ENCODE results near the gene THOC6.

Gene THOC6

DNA sequence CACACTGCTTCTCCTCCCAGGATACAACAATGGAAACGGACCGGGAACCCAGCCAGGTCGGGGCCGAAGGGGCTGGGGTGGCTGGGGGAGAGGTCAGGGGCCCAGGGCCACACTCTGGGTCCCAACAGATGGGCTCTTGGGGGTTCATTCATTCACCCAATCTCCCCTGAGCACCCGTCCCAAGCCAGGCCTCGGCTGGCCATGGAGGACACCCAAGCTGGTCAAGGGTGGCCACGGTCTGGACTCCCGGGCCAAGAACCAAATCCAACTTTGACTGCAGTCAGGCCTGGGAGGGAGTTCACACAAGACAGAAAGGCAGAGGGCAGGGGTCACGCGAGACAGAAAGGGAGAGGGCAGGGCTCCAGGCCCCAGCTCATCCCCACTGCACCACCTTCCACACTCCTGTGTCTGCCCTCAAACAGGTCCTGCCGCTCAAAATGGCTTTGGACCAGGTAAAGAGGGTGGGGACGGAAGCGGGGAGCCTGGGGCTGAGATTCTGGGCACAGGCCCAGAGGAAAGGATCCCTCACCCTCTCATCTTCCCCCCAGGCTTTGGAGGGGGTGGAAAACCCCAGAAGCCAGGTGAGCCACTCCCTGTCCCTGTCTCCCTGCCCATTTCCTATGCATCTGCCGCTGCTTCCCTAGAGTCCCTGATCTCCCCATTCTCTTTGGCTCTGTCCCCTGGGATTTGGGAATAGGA, 31.3 kb upstream of the THOC6 start:
- no peak for DNase-seq

DNA sequence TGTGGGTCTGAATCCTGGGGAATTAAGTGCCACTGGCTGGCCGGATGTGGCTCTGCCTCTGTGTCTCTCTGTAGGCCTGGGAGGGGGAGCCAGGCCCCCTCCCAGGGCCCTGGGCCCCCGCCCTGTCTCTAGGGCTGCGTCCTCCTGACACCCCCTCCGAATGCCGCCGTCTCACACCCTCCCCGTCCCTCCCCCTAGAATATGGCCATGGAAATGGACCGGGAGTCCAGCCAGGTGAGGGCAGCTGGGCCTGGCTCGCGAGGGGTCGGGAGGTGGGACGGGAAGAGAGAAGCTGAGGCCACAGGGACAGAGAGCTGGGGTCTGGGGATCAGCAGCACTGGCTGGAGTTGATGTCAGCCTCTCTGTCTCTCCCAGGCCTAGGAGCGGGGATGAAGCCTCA, 27.5 kb upstream of the THOC6 start:
- DNase-seq = no peak

DNA sequence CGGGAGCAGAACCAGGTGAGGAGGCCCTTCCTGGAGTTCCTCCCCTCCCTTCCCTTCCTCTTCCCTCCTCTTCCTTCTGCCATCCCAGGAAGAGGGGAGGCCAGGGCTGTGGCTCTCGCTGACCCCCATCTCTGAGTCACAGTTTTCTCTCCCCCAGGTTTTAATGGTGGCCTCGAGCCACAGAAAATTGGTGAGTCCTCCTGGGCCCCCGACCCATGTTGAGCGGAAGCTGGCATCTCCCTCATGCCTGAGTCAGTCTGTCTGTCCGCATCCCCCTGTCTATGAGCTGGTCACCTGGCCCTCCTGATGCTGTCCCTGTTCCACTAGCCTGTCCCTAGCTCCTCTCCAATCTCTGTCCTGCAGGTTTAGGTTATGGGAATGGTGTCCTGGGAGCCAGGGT, 23.9 kb upstream of the THOC6 start:
- DNase-seq = no peak

DNA sequence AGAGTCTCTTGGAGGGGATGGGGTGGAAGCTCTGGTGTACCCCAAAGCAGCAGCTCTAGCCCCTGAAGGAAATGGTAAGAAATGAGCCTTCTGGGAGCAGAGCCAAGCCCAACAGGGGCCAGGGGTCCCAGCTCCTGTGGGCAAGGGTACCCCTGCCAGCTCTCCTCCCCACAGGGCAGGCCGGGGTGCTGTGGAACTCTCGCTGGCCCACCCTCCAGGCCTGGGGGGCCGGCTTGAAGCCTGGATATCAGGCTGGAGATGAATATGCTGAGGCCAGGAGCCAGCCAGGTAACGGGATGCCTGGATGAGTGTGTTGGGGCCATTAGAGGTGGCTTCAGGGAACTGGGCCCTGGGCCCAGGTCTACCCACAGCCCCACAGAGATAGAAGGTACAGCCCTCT, 23.3 kb upstream of the THOC6 start:
- no peak for DNase-seq

DNA sequence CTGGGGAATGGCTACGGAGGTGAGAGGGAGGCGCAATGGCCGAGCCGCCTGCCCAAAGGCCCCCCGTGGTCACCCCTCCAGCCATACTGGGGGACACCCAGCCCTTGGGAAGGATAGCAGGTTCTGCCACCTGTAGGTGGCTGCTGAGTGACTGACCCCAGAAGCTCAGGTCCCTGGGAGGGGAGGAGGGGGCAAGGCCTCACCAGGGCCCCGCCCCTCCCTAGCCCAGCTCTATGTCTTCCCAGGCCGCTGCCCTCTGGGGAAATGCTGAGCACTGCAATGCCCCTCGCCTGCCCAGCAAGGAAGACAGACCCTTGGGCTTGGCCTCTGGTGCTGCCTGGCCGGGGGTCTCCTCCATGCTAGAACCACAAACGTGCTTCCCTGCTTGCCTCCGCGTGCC, 22.5 kb upstream of the THOC6 start:
- DNase-seq = no peak

DNA sequence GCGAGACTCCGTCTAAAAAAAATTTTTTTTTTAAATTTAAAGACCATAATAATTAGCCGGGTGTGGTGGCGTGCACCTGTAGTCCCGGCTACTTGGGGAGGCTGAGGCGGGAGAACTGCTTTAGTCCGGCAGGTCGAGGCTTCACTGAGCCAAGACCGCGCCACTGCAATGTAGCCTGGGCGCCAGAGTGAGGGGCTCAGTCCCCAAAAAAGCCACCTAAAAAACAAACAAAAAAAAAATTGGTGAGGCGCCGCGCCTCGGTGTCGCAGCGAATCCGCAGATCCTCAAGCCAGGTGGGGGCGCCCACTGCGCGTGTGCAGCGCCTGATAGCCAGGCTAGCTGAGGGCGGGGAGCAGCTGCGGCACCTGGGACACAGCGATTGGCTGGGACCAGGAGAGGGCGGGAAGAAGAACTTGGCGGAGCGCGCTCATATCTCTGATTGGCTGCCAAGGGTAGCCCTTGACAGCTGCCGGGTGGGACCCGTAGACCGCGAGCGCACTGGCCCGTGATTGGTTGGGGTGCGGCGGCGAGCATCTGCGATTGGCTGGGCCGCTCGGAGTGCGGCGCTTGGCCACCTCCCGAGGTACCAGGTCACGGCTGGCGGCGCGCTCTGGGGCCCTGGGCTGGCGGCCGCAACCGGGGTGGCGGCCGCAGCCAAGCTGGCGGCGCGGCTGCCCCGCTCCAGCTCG, 20.1 kb upstream of the THOC6 start:
- DNase-seq = peak; percentile 97

DNA sequence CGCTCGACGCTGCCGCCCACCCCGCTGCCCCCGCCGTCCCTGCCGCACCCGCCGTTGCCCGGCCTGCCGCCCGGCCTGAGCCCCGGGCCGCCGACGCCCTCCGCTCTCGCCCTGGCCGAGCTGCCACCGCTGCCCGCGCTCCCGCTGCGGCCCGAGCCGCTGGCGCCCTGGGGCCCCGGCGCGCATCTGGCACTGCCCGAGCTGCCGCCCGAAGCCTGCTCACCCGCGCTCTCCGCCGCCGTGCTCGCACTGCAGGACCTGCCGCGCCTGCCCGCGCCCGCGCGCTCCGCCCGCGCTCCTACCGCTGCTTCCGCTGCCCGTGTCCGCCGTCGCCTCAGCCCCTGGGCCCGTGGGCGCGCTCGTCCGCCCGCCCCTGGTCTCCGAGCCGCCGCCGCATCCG, 19.5 kb upstream of the THOC6 start:
- no peak for DNase-seq

DNA sequence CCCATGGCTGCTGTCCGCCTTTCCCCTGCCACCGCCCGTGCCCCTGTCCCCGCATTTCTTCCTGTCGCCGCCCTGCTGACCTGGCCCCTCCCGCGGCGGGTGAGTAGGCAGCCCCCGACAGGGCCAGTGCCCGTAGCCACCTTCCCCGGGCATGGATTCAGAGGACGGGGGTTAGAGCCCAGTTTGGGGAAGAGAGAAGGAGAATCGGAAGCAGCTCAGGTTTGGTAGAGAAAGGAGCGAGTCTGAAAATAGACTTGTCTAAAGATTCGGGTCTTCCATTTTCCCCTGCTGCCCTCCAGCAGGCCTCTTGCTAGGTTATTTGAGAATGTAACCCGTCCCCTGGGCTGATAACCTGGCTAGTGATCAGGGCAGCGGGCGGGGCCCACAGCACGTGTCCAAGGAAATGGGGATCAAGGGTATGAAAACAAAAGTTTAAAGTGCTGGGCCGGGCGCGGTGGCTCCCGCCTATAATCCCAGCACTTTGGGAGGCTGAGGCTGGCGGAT, 19.0 kb upstream of the THOC6 start:
- DNase-seq = no peak

DNA sequence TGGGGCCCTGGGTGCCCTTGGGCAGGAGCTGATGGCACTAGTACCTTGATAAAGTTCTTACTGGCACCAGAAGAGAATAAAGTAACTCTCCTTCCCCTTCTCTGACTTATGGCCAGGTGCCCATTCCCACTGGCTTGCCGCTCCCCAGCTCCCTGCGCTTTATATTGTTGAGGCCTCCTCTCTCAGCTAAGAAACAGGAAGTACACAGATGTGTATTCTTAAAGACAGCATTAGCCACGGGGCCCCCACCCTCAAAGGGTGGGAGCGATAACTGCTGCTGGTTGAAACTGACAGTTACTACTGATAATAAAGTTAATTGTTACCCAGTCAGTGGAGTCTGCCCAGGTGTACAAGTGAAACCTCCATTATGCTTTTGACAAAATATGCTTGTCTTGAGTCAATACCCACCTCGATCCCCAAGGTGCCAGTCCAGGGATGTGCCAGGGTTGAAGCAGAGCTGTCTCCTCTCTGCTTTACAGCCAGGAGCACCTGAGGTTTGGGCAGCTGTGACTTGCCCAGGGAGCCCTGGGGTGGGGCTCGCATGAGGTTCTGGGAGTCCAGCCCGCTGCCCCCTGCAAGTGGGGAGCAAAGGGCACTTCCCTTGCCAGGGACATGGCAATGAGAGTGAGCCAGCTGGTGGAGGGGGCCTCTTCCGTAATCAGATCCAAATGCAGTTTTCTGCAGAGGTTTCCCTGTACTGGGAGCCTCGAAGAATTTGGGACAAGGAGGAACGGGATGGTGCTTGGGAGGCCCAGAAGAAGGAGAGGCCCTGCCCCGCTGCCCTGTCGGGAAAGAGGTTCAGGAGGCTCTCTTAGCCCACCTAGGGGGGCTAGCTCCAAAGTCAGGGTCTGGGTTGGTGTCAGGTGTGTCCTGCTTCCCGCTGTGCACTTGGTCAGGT, 16.5 kb upstream of the THOC6 start:
- DNase-seq = no peak

DNA sequence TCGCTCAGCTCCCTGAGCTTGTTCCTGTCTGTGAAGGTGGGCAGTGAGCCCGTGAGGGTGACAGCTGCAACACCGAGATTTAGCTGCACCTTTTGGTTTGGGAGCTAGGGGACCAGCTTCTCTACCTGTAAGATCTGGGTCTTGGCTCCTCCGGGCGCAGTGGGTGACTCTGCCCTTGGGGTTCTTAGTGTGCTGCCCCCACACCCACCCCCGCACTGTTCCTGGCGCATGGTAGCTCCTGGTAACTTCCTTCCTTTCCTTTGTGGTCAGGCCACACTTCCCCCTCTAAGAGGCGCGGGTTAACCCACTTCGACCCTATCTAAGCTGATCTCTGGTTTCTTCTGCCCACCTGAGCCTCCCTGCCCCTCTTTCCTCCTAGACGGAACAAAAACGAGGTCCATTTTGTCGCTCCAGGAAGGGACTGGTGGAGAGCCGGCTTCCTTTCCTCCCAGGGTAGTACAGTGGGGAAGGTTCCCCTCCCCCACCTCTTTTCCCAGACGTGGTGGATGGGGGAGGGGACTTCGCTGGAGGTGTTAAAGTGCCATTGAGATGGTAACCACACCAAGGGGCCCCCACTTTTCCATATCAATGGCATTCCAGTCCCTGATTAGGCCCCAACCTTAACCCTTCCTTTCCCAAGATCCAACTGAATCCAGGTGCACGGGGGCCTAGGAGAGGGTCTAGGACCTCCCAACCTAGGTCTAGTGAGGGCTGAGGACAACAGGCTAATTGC, 15.7 kb upstream of the THOC6 start:
- DNase-seq = no peak

DNA sequence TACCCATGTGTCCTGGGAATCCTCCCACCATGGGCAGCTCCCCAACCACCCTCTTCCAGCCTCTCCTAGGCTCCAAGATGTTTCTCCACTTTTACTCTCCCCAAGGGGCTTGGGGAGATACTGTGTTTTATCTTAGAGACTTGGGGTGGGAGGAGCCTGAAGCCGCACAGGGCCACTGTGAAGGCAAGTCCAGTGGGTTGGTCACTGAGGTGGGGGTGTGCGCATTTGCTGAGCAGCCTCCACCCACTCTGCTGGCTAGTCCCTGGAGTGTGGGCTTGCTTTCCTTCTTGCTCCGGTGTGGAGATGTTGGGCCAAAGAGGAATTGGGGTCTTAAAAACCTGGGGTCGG, 15.2 kb upstream of the THOC6 start:
- no peak for DNase-seq

DNA sequence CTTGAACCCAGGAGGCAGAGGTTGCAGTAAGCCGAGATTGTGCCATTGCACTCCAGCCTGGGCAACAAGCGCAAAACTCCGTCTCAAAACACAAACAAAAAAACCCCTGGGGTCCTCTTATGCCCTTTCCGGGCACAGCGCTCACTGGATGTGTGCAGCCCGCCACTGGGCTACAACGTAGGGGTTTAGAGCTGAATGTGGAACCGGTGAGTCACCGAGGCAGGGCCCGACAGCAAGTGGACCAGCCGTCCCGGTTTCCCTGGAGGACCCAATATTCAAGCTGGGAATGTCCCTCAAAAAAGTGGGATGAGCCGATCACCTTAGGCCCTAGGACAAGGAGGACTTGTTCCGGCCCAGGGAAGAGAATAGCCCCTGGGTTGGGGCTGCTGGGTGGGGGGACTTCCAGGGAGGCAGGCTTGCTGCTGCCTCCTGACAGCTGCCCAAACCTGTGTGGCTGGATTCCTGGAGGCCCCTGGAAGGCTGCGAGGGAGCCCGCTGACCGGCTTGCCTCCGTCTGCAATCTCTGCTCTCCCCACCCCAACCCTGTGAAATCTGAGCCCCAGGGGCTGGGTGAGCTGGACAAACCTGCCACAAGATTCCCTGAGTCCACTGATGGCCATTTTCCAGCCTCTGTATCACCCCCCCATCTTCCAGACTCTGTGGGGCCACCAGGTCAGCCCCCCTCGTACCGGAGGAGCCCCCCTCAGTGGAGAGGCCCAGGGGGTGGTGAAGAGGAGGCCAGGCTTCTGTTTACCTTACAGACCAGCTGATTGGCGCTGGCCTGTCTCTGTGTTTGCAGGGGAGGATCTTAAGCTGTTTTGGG, 14.1 kb upstream of the THOC6 start:
- DNase-seq = no peak

DNA sequence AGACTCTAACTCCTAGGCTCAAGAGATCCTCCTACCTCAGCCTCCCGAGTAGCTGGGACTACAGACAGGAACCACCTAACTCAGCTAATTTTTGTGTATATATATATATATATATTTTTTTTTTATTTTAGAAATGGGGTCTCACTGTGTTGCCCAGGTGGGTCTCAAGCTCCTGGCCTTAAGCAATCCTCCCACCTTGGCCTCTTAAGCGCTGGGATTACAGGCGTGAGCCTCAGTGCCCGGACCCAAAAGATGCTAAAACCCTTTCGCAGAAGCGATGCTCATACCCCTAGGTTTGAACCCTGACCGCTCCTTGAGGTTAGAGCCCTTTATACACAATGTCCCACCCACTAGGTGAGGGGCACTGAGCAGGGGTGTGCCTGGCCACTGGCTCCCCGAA, 13.3 kb upstream of the THOC6 start:
- no peak for DNase-seq

DNA sequence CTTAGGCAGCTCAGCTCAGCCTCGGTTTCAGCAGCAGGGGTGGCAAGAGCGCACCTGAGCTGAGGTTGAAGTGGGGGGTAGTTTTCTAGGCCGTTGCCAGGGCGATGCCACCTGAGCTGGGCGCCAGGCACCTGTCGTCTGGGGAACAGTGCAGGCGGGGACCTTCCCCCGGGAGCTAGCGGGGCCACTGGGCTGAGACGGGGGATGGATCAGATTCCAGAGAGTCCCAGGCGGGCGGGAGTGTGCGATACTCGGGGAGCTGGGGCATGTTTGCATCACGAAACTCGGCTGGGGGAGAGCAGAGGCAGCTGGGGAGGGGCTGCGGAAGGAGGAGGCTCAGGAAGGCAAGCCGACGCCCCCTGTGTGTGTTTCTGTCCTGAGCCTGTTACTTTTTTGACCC, 11.6 kb upstream of the THOC6 start:
- DNase-seq = no peak

DNA sequence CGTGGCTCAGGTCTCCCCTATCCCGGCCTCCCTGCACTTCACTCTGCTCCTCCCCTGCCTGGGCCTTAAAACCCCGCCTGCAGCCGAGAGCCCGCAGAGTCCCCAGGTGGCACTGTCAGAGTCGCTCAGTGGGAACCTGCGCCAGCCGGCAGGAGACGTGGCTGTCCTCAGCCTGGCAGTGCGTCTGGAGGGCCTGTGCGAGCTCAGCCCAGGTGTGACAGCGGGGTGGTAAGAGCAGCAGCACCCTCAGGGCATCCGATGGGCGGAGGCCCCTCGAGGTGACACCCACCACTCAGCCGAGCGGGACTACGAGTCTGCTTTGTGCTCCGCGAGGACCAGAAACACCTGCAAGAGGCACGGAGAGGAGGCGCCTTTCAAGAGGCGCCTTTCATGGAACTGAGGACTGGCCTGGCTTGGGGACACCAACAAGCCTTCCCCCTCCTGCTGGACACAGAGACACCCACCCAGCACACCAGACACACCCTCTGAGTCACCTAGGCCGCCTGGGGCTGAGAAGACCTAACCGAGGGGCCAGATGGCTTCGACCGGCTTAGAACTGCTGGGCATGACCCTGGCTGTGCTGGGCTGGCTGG, 10.9 kb upstream of the THOC6 start, which contains the start of gene CLDN9:
CLDN9 (plus strand) TSS at position 96 of the 593 bp plus-strand sequence; CDS start at position 536, 440 bp downstream.
- no peak for DNase-seq

DNA sequence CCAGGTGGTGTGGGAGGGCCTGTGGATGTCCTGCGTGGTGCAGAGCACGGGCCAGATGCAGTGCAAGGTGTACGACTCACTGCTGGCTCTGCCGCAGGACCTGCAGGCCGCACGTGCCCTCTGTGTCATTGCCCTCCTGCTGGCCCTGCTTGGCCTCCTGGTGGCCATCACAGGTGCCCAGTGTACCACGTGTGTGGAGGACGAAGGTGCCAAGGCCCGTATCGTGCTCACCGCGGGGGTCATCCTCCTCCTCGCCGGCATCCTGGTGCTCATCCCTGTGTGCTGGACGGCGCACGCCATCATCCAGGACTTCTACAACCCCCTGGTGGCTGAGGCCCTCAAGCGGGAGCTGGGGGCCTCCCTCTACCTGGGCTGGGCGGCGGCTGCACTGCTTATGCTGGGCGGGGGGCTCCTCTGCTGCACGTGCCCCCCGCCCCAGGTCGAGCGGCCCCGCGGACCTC, 10.3 kb upstream of the THOC6 start:
- DNase-seq = no peak

DNA sequence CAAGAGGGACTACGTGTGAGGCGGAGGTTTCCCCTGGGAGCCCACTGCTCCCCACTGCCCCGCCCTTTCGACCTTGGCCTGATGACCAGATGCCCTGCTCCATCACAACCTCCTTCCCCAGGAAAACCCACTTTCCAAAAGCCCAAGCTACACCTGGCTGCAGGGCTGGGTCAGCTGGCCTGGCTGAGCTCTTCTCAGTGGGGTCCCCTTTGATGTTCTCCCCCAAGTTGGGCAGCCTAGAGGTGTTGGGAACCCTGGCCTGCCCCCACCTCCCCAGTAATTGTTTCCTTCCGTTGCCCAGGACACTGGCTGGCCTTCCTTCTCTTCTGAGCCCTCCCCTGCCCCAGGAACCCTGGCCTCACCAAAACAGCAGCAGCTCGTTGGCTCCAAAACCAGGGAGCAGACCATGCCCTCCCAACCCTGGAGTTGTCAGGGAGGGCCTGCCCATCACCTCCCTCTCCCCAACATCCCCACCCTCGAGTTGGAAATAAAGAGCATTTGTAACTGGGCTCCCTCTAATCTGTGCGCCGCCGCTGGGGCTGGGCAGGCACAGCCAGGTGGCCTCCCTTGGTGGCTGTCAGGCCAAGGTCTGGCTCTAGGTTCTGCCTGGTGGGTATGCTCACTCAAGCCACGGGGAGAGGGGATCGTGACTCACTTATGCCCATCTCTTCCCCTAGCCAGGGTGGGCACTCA, 9.7 kb upstream of the THOC6 start:
- DNase-seq = no peak

DNA sequence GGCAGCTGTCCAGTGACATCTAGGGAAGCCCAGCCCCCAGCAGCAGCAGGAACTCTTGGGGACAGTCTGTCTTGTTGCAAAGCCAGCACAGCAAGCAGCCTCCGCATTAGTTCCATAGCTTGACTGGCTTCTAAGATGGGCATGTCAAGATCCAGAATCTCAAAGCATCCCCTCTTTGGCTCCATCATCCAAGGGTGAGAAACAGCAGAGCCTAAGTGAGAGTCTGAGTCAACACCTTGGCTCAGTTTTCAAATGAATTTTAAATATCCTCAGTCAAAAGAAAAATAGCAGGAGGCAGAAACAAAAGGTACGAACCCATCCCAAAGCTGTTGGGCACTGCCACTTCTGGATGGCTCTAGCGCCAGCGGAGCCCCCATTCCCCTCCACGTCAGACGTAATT, 8.9 kb upstream of the THOC6 start:
- DNase-seq = no peak

DNA sequence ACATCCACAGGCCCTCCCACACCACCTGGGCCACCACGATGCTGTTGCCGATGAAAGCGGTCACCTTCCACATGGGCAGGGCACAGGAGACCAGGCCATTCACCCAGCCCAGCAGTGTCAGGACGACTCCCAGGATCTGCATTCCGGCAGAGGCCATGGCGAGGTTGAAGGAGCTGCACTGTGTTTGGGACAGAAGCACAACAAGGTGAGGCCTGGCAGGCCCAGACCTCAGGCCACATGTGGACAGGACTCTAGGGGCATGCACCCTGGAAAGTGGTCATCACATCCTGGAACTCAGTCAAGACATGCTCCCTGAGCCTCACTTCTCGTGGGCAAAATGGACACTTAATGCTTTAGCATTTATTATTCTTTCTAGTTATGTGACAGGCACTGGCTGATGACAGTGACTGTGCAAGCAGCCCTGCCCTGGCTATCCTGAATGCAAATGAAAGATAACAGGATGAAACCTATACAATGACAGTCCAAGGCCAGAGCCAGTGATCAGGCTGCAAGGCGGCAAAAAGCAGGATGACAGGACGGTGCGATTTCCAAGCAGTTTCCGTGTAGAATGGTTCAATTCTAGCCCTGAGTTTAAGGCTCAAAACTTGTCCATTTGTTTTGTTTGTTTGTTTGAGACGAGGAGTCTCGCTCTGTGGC, 7.8 kb upstream of the THOC6 start:
- DNase-seq = no peak

DNA sequence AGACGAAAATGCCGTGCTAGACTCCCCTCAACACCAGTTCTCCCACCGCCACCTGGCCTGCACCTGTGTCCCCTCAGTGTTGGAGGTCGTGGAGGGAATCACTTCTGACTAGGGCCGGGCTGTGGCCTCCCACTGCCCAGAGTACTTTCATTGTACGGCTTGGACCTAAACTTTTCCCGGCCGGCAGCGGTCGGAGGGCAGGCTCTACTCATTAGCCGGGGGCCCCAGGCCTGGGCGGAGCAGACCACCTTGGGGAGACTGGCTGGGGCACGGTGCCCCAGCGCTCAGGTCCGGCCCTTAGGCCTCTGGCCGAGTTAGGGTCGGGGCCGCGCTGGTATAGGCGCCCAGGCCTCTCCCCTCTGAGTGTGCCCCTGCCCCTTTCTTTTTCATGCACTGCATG, 6.5 kb upstream of the THOC6 start:
- no peak for DNase-seq

All from DMS 273 treated with DMSO at 0.1 percent for 48 hours (cell line).